ENCODE measurements around the gene SIGLEC6.

Gene SIGLEC6

DNA sequence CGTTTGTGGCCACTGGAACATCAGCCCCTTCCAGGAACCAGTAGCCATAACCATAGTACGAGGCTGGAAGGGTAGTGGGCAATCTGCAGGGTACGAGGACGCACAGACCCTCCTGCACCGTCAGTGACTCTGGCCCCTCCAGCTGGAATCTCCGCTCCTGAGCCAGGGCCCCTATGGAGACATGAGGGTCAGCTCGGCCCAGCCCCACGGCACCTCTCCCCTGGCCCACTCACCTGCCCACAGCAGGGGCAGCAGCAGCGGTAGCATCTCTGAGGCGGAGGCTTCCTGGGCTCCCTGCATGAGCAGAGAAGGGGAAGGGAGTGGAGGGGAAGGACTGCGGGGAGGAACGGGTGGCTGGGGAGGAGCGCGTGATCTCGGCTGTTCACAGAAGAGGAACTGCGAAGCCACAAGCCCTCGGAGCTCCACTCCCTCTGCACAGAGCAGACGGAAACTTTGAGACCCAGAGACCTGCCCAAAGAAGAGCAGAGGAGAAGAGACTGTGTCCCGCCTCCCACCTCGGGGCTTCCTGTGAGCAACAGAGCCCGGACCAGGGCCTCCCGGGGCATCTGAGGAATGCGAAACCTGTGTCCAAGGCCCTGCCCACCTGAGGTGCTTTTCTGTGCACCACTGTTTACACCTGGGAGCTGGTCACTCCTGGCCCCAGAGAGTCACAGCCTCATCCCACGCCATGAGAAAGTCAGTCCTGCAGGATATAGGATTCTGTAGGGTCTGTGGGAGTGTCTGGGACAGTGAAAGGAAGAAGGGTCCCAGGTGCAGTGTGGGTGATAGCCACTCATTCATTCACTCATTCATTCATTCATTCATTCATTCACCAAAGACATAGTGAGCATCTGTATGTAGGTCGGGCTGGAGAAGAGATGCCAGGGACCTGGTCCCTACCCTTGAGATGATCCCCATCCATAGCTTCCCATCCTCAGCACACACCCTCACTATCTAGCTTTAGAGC is at the start of gene SIGLEC6:
SIGLEC6 (minus strand) TSS at position 322 of the 967 bp plus-strand sequence; CDS start at position 300, 22 bp downstream.
- in situ Hi-C loops (cut with HindIII; ENCODE audit: low pct_ligation_motif_present, low pct_unique_long_range_greater_than_20kb, low sequenced_read_pairs): no loop called here

DNA sequence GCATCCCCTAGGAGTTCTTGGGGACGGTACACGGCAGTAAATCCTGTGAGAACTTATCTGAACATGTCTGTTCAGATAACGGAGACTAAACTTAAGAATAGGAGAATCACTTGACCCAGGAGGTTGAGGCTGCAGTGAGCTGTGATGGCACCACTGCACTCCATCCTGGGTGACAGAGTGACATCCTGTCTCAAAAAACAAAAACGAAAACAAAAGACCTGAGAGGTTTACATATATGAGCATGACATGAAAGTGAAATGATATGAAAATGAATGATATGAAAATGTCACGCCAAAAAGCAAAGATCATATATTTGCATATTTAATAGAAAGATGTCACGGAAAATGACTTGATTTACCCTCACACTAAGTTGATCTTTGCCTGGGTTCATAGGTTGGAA is 45.4 kb upstream of the SIGLEC6 start:
- in situ Hi-C loops (cut with HindIII; ENCODE audit: low pct_ligation_motif_present, low pct_unique_long_range_greater_than_20kb, low sequenced_read_pairs): no loop called here
- no peak for DNase-seq

More for the DNA sequence above, at the start of gene SIGLEC6:
- DNase-seq: no peak

DNA sequence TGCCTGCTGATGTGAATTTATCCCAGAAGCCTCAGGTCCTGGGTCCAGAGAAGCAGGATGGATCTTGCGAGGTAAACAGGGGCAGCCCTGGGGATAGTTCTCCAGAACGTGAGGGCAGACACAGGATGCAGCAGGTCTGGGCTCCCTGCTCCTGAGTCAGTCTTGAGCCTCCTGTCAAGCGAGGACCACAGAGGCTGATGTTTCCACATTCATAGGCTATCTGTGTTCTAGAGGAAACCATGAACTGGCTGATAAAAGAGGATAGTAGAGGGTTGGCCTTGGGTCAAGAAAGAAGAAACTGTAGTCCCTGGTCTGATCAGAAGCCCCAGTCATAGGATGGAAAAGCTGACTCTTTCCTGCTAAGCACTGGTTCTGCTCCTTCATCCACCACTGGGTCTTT is 41.9 kb upstream of the SIGLEC6 start:
- no peak for DNase-seq
- in situ Hi-C loops (cut with HindIII; ENCODE audit: low pct_ligation_motif_present, low pct_unique_long_range_greater_than_20kb, low sequenced_read_pairs): no loop called here

DNA sequence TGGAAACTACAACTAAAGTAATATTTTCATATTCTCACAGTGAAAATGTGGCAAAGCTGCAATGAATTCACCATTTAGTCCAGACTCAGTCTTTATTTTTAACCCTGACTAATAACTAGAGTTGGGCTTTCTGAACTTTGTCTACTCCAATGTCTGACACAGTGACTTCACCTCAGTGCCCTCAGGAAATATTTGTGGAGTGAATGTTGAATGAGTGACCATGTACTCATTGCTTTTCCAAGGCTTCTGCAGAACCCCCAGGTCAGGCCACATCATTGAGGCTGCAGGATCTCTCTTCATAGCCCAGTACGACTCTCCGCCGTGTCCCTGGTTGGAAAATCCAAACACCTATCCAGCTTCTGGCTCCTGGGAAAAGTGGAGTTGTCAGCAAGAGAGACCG is 41.4 kb upstream of the SIGLEC6 start:
- DNase-seq: no peak
- in situ Hi-C loops (cut with HindIII; ENCODE audit: low pct_ligation_motif_present, low pct_unique_long_range_greater_than_20kb, low sequenced_read_pairs): no loop called here

DNA sequence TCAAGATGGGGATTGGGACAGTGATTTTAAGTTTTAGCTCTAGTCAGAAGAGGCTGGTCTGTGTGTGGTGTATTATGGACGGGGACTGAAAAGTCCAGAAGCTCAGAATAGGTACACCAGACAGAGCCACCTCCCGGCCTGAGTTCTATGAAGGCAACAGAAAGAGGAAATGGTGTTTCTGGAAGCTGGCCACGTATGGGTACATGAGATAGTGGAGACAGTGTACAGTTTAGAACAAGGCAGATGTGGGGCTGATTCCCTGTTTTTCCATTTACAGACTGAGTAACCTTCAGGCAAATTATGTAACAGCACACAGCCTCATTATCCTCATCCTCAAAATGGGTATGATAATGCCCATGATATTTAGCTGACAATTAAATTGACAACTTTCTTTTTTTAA is 40.9 kb upstream of the SIGLEC6 start:
- no peak for DNase-seq
- in situ Hi-C loops (cut with HindIII; ENCODE audit: low pct_ligation_motif_present, low pct_unique_long_range_greater_than_20kb, low sequenced_read_pairs): no loop called here

DNA sequence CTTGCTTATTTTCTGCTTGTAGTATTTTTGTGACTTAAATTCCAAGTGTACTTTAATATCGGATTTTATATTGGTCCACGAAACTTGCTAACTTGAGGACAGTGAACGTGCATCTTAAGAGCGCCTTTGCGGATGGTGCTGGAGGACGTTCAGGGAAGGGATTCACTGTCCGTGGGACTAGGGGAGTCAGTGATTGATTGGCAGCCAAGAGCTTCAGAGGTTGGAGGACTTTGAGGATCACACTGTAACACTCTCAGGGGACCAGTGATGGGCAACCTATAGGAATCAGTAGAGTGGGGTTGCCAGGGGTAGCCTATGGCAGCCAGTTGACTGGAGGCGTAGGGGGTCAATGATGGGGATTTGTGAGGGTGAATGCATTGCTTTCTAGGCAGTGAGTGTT is 40.1 kb upstream of the SIGLEC6 start:
- in situ Hi-C loops (cut with HindIII; ENCODE audit: low pct_ligation_motif_present, low pct_unique_long_range_greater_than_20kb, low sequenced_read_pairs): no loop called here
- peak; percentile 2 for DNase-seq

DNA sequence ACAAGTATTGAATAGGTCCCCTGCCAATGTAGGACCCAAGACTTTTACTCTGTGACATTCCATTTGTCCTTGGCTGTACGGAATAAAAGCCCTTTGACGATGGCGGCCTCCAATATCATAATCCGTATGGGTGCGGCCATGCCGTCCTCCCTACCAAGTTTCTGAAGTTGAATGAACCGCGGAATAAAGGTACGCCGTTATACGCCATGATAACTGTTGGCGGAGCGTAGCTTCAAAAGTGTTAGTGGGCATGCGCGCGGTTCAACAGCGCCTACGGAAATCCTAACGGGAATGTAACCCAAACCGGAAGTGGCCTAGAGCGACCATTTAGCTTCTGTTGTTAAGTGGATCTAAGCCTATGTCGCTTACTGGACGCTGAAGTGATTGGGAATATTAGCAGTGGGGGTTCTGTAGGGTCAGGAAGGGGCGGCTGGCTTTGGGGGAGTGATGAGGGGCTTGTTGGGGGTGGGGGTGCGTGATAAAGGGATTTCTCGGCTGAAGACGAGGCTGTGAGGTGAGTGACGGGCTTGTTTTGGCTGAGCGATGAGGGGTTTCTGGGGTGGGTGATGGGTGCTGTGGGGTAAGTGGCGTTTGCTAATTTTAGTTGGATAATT is 39.6 kb upstream of the SIGLEC6 start, which contains the start of gene ZNF175:
ZNF175 (plus strand) TSS at position 322 of the 614 bp plus-strand sequence. CDS start 2,047 bp downstream, outside the sequence.
- in situ Hi-C loops (cut with HindIII; ENCODE audit: low pct_ligation_motif_present, low pct_unique_long_range_greater_than_20kb, low sequenced_read_pairs): no loop called here
- DNase-seq: peak; percentile 93

DNA sequence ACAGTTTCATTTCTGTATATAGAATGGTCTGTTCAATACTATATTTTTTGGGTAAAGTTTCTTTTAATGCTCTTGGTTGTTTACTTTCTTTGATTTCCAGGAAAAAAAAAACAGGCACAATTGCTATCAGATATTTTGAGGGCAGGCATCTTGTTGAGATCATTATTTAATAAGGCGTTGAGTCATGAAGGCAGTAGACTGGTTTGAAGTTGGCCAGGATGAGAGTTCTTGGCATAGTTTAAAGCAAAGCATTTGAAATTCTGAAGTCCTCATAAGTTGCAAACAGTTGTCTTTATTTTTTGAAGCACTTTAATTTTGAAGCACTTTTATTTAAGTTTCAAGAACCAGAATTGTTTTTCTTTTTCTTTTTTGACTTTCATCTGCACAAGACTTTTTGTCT is 37.0 kb upstream of the SIGLEC6 start:
- no peak for DNase-seq
- in situ Hi-C loops (cut with HindIII; ENCODE audit: low pct_ligation_motif_present, low pct_unique_long_range_greater_than_20kb, low sequenced_read_pairs): no loop called here

DNA sequence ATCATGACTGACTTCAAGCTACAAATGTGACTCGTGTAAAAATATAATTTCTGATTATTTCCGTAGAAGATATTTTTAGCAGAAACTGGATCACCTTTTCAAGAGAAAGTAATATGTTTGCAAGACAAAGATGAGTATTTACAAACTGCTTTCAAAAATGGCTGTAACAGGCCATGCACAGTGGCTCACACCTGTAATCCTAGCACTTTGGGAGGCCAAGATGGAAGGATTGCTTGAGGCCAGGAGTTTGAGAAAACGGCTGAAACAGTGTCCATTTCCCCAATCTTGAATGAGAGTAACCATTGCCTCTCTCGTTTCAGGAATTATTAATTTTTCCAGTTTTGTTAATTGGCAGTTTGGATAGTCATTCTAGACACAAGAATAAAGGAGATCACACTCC is 36.1 kb upstream of the SIGLEC6 start:
- DNase-seq: no peak
- in situ Hi-C loops (cut with HindIII; ENCODE audit: low pct_ligation_motif_present, low pct_unique_long_range_greater_than_20kb, low sequenced_read_pairs): no loop called here

DNA sequence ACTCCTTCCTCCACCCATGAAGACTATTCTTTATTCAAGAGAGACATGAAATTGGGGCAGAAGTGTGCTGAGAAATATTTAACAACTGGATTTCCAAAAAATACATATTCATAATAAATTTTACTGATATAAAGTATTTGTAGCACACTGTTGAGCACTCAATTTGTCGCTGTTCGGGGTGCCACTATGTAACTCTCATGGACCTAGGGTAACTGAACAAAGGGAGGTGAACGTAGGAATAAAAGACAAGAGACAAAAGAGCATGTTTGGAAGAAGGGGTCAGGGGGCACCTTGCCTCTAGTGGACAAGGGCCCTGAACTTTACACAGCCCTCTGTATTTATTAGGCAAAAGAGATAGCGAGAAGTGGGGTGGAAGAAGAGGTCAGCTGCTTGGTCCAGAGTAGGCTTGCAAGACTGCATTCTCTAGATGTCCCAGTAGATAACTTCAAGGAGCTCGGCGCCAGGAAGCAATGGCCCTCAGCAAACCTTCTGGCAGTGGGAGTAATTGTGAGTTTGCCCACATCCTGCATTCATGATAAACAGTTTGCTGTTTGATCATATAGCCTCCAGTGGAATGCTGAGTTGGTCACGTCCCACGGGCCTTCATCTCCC is 35.1 kb upstream of the SIGLEC6 start:
- no peak for DNase-seq
- in situ Hi-C loops (cut with HindIII; ENCODE audit: low pct_ligation_motif_present, low pct_unique_long_range_greater_than_20kb, low sequenced_read_pairs): no loop called here

DNA sequence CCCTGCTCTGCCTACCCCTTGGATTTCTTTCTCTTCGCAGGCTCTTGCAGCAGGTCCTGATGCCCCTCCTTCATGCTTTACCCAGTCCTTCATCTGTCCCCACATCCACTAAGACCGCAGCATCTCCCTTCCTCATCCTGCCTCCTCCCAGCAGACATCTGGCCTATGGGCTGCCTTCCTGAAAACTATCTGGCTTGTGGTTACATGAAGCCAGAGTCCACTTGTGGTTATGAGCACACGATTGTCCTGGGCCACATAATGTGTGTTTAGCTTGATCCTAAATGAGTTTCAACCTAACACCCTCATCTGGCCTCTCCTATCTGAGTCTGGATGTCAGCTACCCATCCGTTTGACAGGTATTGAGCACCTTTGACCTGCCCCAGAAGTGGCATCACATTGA is 34.1 kb upstream of the SIGLEC6 start:
- no peak for DNase-seq
- in situ Hi-C loops (cut with HindIII; ENCODE audit: low pct_ligation_motif_present, low pct_unique_long_range_greater_than_20kb, low sequenced_read_pairs): no loop called here

DNA sequence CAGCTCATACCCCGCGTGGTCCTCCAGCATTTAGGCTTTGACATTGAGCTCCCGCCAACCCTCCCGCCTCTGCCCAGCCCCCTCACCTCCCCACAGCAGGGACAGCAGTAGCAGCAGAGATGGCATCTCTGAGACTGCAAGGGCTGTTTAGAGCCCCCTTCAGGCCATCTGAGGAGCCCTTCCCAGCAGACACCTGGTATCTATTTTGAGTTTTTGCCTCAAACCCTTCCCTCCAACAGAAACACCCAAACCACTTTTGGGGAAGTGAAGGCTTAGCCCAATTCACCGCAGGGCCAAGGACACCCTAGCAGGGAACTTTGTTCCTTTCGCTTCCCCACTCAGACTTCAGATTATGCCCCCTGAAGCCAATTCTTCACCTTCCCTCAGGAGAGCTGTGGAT is 33.3 kb upstream of the SIGLEC6 start:
- no peak for DNase-seq
- in situ Hi-C loops (cut with HindIII; ENCODE audit: low pct_ligation_motif_present, low pct_unique_long_range_greater_than_20kb, low sequenced_read_pairs): no loop called here

DNA sequence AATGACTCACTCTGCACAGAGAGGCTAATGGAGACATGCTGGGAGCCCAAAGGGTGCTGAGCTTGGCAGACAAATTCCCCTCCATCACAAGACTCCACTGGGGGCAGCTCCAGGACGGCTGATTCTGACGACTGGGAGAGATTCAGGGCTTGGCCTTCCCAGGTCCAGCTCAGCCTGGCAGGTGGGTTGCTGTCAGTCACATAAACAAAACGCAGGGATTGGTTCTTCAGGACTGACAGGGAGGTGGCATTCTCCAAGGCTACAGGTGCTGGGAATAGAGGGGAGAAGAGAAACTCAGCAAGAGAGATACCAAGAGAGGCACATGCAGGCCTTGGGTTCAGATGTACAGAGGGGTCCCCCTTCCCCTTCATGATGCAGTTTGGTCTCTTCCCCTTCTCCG is 28.9 kb upstream of the SIGLEC6 start:
- in situ Hi-C loops (cut with HindIII; ENCODE audit: low pct_ligation_motif_present, low pct_unique_long_range_greater_than_20kb, low sequenced_read_pairs): no loop called here
- DNase-seq: no peak

DNA sequence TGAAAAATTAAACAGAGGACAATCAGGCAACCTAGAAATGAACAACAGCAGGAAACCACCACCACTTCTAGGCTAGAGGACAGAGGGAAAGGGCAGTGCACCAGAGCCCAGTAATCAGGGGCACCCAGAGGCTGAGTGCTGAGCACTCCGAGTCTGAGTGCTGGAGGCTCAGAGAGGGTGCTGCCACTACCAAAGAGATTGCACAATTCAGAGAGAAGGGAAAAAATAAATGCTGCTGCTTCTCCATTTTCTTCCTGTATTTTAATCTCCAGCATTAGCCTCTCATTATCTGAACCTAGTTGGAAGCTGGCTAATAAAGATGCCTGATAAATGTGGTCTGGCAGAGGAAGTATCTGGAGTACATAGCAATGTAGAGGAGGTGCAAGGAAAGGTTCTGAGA is 27.8 kb upstream of the SIGLEC6 start:
- in situ Hi-C loops (cut with HindIII; ENCODE audit: low pct_ligation_motif_present, low pct_unique_long_range_greater_than_20kb, low sequenced_read_pairs): no loop called here
- no peak for DNase-seq

DNA sequence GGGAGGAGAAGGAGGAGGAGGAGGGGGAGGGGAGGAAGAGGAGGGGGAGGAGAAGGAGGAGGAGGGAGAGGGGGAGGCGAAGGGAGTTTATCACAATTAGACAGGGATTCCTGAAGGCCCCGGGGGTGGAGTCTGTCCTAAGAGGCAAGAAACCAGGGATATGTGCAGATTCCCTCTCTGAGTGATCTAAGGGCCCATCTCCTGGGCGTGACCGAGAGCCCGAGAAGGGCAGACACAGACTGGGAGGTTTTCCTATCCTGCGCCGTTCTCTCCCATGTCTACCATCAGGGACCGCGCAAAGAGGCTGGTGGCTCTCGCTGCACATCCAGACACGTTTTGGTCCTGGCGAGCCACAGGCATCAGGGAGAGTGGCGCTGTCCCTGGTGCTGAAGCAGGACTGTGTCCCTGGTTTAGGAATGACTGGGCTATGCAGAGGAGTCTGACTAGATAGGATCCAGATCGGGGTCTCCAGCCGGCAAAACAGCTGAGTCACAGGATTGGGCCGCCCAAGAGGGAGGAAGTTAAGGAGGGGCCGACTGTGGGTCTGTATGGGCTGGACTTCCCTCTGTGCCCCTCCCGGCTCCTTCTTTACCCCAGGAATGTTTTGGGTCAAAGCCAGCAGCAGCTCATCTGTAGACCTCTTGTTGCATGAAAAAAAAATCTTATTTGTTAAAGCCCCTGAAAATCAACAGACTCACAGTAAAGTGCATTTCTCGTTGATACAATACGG is 21.7 kb upstream of the SIGLEC6 start:
- peak; percentile 55 for DNase-seq
- in situ Hi-C loops (cut with HindIII; ENCODE audit: low pct_ligation_motif_present, low pct_unique_long_range_greater_than_20kb, low sequenced_read_pairs): no loop called here

DNA sequence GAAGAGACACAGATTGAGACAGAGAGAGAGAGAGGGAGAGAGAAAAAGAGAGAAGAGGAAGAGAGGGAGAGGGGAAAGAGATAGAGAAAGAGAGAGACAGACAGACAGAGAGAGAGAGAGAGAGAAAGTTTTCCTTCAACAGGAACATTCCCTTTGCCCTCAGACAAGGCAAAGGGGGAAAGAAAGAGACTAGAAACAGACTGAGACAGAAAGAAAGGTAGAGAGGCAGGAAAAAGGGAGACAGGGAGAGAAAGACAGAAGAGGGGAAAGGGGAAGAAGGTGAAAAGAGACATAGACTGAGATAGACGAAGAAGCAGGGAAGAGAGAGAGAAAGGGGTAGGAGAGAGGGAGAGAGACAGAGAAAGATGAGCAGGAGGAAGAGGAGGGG is 21.1 kb upstream of the SIGLEC6 start:
- DNase-seq: no peak
- in situ Hi-C loops (cut with HindIII; ENCODE audit: low pct_ligation_motif_present, low pct_unique_long_range_greater_than_20kb, low sequenced_read_pairs): no loop called here

DNA sequence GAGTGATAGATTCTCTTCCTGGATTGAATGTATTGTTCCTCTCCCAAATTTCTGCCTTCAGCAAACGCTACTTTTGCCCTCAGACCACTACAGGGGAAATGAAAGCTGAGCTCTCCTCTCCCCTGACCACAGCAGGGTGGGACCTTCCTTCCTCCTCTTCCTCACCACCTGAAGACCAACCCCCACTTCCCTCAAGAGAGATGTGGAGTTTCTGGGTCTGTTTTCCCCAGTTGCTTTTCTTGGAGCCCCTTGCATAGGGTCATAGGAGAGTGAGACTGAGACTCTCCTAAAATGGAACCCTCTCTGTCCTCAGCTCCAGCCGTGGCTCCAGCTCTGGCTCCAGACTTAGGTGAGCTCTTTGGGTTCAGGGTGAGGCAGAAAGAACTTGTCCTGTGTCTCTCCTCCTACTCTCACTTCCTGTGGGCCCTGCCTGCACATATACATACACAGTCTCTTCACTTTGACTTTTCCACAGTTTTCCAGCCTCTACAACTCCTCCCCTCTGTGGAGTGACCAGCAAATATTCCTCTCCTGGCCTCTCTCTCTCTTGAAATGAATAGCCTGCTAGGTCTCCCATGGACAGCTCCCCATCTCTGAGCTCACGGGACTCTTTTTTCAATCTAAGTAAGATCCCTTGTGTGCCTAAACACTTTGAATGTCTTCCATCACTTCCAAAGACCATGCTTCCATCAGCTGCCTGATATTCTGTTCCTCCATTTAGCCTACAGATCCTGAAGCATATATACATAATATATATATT is 20.4 kb upstream of the SIGLEC6 start:
- in situ Hi-C loops (cut with HindIII; ENCODE audit: low pct_ligation_motif_present, low pct_unique_long_range_greater_than_20kb, low sequenced_read_pairs): no loop called here
- DNase-seq: no peak

Measured in ACHN (cell line).